Right kidney (tissue), 1 donor: ENCODE data around the gene CDC42EP5.

Source experiments
- DNase-seq: peaks from one replicate; pipeline ENCODE4 v3.0.0-alpha.2; 2016

CDC42EP5 gene

GRCh38 chr19:54427586-54427985 is 45.5 kb downstream of the CDC42EP5 start:
- DNase-seq = no peak

GRCh38 chr19:54426291-54426931 is 46.7 kb downstream of the CDC42EP5 start:
- no peak for DNase-seq

GRCh38 chr19:54425382-54425723 is 47.7 kb downstream of the CDC42EP5 start:
- no peak for DNase-seq

DNA sequence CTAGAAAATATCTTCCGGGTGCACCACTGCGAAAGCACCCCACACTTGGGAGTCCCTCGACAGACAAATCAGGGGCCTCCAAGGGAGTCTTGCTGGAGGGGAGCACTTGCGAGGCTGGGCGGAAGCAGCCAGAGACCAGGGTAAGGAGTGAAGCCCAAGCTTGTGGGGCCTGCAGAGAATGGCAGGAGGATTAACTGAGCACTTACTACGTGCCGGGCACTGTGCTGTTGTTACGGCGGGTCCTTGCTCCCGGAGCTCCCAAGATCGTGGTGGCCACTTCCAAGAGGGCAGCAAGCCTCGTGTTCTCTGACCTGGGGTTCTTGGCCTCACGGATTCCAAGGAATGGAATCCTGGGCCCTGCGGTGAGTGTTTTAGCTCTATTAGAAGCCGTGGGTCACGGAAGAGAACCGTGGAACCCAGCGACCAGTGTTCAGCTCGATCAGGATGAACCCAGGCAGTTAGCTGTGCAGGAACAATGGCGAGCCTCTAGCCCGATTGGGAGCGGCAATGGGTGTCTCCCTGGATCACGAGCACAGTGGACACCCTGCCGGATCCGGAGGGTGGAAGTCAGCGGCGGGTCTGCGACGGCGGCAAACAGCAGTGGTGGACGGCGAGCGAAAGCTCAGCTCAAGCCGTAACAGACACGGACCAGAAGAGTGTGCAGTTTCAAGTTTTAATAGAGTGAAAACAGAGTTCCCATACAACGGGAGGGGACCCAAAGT is 48.3 kb downstream of the CDC42EP5 start:
- DNase-seq = no peak

DNA sequence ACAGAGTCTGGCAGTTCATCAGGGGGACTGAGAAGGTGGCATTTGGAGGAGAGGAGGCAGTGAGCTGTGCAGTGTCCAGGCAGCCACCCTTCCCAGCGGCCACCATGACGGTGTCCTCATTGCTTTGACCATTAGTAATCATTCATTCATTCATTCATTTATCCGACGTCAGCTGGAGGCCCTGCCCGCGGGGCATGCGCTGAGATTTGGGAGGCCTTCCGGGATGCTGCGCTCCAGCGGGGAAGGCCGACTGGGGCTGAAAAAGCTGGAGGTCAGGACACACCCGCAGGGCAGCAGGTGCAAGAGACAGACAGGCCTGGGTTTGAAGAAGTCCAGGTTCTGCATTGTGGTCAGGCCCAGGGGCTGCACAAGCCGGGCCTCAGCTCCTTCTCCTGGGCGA is 48.9 kb downstream of the CDC42EP5 start:
- DNase-seq = no peak

DNA sequence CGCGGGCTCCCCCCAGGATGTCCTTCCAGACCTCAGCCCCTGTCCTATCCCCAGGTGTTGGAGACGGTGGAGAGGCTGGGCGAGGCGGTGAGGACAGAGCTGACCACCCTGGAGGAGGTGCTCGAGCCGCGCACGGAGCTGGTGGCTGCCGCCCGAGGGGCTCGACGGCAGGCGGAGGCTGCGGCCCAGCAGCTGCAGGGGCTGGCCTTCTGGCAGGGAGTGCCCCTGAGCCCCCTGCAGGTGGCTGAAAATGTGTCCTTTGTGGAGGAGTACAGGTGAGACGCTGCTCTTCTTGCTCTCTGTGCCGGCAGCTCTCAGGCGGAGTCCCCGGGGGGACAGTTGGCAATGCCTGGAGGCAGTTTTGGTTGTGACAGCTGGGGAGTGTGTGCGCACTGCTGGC is 51.0 kb downstream of the CDC42EP5 start:
- DNase-seq = no peak

- no peak for DNase-seq
Measured at GRCh38 chr19:54421521-54421920, 51.6 kb downstream of the CDC42EP5 start.

DNA sequence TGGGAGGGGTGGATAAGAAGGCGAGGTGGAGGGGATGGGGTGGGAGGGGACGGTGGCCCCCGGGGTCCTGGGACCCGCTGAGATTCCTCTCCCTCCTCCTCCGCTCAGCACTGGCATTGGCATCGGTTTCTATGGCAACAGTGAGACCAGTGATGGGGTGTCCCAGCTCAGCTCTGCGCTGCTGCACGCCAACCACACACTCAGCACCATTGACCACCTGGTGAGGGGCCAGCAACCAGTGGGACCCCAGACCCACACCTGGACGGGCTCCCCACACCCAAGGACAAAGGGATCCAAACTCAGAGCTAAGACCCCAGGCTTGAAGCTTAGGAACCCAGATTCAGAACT is 52.0 kb downstream of the CDC42EP5 start:
- DNase-seq = no peak

GRCh38 chr19:54420383-54421168 is 52.5 kb downstream of the CDC42EP5 start:
- DNase-seq = peak; percentile 56

GRCh38 chr19:54420068-54420382 is 53.1 kb downstream of the CDC42EP5 start:
- no peak for DNase-seq

DNA sequence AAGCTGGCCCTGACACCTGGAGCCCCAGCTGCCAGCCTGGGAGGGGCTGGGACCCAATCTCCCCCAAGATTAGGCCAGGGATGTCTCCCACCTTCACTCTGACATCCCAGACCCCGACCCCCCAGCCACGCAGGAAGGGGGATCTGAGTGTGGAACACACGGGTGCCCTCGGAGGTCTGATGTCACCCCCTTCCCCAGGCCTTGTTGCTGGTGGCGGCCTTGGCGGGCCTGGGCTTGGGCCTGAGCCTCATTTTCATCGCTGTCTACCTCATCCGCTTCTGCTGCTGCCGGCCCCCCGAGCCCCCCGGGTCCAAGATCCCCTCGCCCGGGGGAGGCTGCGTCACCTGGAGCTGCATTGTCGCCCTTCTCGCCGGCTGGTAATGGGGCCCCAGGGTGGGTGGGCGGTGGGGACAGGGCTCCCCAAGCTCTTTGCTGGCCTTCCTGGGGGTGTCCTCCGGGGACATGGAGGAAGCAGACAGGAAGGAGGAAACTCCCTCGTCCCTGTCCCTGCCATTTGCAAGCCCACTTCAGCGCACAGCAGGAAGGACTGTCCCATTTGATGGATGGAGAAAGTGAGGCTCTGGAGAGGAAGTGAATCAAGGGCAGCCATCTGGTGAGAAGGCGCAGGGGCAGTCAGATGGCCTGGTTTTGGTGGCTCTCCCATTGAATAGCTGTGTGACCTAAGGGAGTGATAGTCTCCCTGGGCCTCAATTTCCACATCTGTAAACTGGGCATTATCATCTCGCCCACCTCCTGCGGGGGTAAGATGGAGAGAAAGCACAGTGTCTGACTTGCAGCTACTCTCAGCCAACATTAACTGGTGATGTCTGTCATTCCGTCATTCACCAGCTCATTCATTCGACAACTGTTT is 53.9 kb downstream of the CDC42EP5 start:
- DNase-seq = no peak

- DNase-seq = no peak
Measured at GRCh38 chr19:54418030-54418929, 54.8 kb downstream of the CDC42EP5 start.

DNA sequence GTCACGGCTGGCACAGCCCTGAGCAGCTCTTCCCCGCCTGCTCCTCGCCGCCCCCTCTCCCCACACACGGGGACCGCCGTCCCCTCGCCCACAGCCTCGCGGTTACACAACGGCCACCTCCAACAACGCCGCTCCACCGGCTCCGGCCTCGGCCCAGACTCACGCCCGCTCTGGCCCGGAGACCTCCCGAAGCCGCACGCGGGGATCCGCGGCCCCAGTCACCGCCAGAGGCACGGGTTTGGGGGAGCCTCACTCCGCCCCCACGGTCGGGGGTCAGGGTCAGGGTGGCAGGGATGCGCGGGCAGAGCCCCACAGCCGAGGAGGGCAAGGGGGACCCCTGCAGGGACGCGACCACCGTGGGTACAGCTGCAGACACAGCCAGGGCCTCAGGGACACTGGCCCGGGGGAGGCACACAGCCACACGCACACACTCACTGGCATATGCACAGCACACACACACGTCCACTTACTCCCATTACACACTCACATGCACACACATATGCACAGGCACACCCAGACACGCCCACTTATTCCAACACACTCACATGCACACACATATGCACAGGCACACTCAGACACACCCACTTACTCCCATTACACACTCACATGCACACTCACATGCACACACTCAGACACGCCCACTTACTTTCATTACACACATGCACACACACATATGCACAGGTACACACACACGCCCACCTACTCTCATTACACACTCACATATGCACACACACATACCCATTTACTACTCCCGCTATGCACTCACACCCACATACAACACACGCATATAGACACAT is 56.2 kb downstream of the CDC42EP5 start:
- no peak for DNase-seq

GRCh38 chr19:54415901-54416673 is 57.0 kb downstream of the CDC42EP5 start:
- DNase-seq = no peak

GRCh38 chr19:54415208-54415900 is 57.7 kb downstream of the CDC42EP5 start, which contains the start of gene TTYH1:
TSS of gene TTYH1 (plus strand) at chr19:54415464. CDS start at chr19:54415553, 89 bp downstream.
- no peak for DNase-seq
